Measurements from ENCODE around the gene ZNF561.
A peak's percentile ranks its signal among the peaks of the same experiment; 100 is the strongest.
"Not testable (repeated sequence)": the region's sequence is repeated elsewhere in the genome, so short reads cannot be mapped to it uniquely, and the experiment has no call there.

Gene ZNF561

DNA sequence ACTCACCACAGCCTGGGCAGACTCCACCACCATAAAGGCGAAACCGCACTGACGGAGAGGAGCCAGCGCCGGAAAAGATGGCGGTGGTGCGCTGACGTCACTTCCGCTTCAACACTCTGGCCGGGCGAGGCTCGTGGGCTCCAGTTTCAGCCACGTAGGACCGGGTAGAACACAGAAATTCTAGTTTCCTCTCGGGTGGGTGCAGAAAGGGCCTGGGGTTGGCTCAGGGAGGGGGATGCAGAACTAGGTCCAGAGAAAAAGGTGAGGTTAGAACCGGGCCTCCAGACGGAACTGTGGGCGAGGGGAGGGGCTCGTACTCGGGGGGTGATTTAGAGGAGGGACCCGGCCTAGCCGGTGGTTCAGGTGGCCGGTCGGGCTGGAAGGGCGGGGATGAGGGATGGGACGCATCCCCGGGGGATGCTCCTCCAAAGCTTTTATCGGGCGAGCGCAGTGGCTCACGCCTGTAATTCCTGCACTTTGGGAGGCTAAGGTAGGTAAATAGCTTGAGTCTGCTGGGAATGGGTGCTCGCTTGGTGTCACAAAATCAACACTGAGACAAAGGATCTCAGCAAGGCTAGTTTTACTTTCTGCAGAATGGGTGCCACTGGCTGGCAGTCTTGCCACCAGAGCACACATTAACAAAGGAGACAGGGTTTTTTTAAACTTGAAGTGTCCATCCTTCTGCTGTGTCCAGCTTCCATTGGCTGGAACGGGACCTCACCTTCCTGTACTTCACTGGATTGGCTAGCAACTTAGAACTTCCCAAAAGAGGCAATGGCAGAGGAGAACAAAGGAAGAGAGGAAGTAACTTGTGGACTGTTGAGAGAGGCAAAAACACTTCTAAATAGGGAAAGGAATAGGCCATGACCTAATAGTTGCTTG lies at the start of gene ZNF561:
Gene ZNF561, minus strand, starts transcription at position 77 of the 882 bp plus-strand sequence. CDS start 1,776 bp downstream, outside the sequence.
- Histone ChIP-seq H3K4me1 (ENCODE audit: control insufficient read depth, insufficient read depth, low read length) (peaks cover 20% of the 10 kb centered on the region), H3K27ac (ENCODE audit: low read length) (peak within 1 kb of the TSS; percentile 94), H3K27me3 (ENCODE audit: control insufficient read depth in 1 of 2, insufficient read depth in 2 of 2, low read length in 2 of 2) (no peaks in the 10 kb centered on the region), H3K9me3 (ENCODE audit: control insufficient read depth in 2 of 2, low read length in 2 of 2) (no peaks in the 10 kb centered on the region), H3K36me3 (ENCODE audit: control insufficient read depth in 2 of 2, insufficient read depth in 2 of 2, low read length in 2 of 2) (peaks cover 12 to 18% of the 10 kb centered on the region in 2 donors), H3K4me3 (ENCODE audit: low read length in 2 of 2) (peak within 1 kb of the TSS; percentile 83 to 100), H3K9ac (ENCODE audit: low read length in 2 of 2) (peak within 1 kb of the TSS; percentile 75 to 97)

DNA sequence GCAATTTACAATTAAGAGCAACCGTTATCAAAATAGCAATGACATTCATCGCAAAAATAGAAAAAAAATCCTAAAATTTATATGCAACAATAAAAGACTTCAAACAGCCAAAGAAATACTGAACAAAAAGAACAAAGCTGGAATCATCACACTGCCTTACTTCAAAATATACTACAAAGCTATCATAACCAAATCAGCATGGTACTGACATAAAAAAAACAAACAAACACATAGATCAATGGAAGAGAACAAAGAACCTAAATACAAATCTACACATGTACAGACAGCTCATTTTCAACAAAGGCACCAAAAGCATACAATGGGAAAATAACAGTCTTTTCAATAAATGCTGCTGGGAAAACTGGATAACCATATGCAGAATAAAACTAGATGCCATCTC lies 47.5 kb upstream of the ZNF561 start:
- Histone ChIP-seq H3K9ac (ENCODE audit: low read length in 2 of 2) (no peak overlapping the region), H3K27me3 (ENCODE audit: control insufficient read depth in 1 of 2, insufficient read depth in 2 of 2, low read length in 2 of 2) (no peaks in the 10 kb centered on the region), H3K36me3 (ENCODE audit: control insufficient read depth in 2 of 2, insufficient read depth in 2 of 2, low read length in 2 of 2) (peaks cover 5% of the 10 kb centered on the region in 2 donors), H3K9me3 (ENCODE audit: control insufficient read depth in 2 of 2, low read length in 2 of 2) (peaks cover 3 to 6% of the 10 kb centered on the region in 2 donors), H3K4me1 (ENCODE audit: control insufficient read depth, insufficient read depth, low read length) (peaks cover 2% of the 10 kb centered on the region), H3K4me3 (ENCODE audit: low read length in 2 of 2) (no peak overlapping the region), H3K27ac (ENCODE audit: low read length) (no peak overlapping the region)

DNA sequence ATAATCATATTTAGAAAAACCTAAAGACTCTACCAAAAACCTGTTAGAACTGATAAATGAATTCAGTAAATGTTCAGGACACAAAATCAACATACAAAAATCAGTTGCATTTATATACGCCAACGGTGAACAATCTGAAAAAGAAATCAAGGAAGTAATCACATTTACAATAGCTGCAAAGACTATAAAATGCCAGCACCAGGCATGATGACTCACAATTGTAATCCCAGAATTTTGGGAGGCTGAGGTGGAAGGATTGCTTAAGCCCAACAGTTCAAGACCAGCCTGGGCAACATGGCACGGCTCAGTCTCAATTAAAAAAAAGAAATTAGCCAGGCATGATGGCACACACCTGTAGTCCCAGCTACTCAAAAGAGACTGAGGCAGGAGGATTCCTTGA lies 46.9 kb upstream of the ZNF561 start:
- Histone ChIP-seq H3K4me1 (ENCODE audit: control insufficient read depth, insufficient read depth, low read length) (peaks cover 2% of the 10 kb centered on the region), H3K36me3 (ENCODE audit: control insufficient read depth in 2 of 2, insufficient read depth in 2 of 2, low read length in 2 of 2) (peaks cover 5% of the 10 kb centered on the region in 2 donors), H3K4me3 (ENCODE audit: low read length in 2 of 2) (no peak overlapping the region), H3K27me3 (ENCODE audit: control insufficient read depth in 1 of 2, insufficient read depth in 2 of 2, low read length in 2 of 2) (no peaks in the 10 kb centered on the region), H3K9me3 (ENCODE audit: control insufficient read depth in 2 of 2, low read length in 2 of 2) (peaks cover 3 to 5% of the 10 kb centered on the region in 2 donors), H3K9ac (ENCODE audit: low read length in 2 of 2) (no peak overlapping the region), H3K27ac (ENCODE audit: low read length) (no peak overlapping the region)

DNA sequence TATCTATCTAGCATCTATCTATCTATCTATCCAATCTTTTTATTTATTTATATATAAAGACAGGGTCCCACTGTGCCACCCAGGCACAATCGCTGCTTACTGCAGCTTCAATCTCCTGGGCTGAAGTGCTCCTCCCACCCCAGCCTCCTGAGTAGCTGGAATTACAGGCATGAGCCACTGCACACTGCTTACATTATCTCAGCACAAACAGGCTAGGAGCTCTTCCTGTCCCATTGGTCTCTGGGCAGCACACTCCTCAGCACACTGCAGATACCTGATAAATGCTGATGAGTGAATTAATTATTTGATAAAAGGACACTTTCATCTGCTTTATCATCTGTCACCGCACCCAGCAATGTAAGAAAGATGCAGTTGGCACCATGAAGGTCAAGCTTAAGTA lies 37.7 kb upstream of the ZNF561 start:
- Histone ChIP-seq H3K4me1 (ENCODE audit: control insufficient read depth, insufficient read depth, low read length) (no peaks in the 10 kb centered on the region), H3K9ac (ENCODE audit: low read length in 2 of 2) (no peak overlapping the region), H3K4me3 (ENCODE audit: low read length in 2 of 2) (no peak overlapping the region), H3K36me3 (ENCODE audit: control insufficient read depth in 2 of 2, insufficient read depth in 2 of 2, low read length in 2 of 2) (peaks cover 21 to 29% of the 10 kb centered on the region in 2 donors), H3K27me3 (ENCODE audit: control insufficient read depth in 1 of 2, insufficient read depth in 2 of 2, low read length in 2 of 2) (no peaks in the 10 kb centered on the region), H3K27ac (ENCODE audit: low read length) (no peak overlapping the region), H3K9me3 (ENCODE audit: control insufficient read depth in 2 of 2, low read length in 2 of 2) (no peaks in the 10 kb centered on the region)

- H3K4me3 ChIP-seq (ENCODE audit: low read length in 2 of 2); H3K9me3 ChIP-seq (ENCODE audit: control insufficient read depth in 2 of 2, low read length in 2 of 2); H3K27me3 ChIP-seq (ENCODE audit: control insufficient read depth in 1 of 2, insufficient read depth in 2 of 2, low read length in 2 of 2); H3K4me1 ChIP-seq (ENCODE audit: control insufficient read depth, insufficient read depth, low read length); H3K27ac ChIP-seq (ENCODE audit: low read length); H3K9ac ChIP-seq (ENCODE audit: low read length in 2 of 2): not testable (repeated sequence)
- H3K36me3 ChIP-seq (ENCODE audit: control insufficient read depth in 2 of 2, insufficient read depth in 2 of 2, low read length in 2 of 2): peaks cover 45 to 48% of the 10 kb centered on the region in 2 donors
These were observed 32.1 kb upstream of the ZNF561 start for GRCh38 chr19:9653066-9653555.

- H3K4me1 ChIP-seq (ENCODE audit: control insufficient read depth, insufficient read depth, low read length); H3K27ac ChIP-seq (ENCODE audit: low read length); H3K9ac ChIP-seq (ENCODE audit: low read length in 2 of 2); H3K4me3 ChIP-seq (ENCODE audit: low read length in 2 of 2); H3K27me3 ChIP-seq (ENCODE audit: control insufficient read depth in 1 of 2, insufficient read depth in 2 of 2, low read length in 2 of 2); H3K9me3 ChIP-seq (ENCODE audit: control insufficient read depth in 2 of 2, low read length in 2 of 2): not testable (repeated sequence)
- peaks cover 43 to 45% of the 10 kb centered on the region in 2 donors for H3K36me3 ChIP-seq (ENCODE audit: control insufficient read depth in 2 of 2, insufficient read depth in 2 of 2, low read length in 2 of 2)
These were observed 30.4 kb upstream of the ZNF561 start for GRCh38 chr19:9651464-9651863.

- H3K27ac ChIP-seq (ENCODE audit: low read length): no peak overlapping the region
- no peak overlapping the region for H3K9ac ChIP-seq (ENCODE audit: low read length in 2 of 2)
- H3K4me1 ChIP-seq (ENCODE audit: control insufficient read depth, insufficient read depth, low read length): no peaks in the 10 kb centered on the region
- no peaks in the 10 kb centered on the region for H3K27me3 ChIP-seq (ENCODE audit: control insufficient read depth in 1 of 2, insufficient read depth in 2 of 2, low read length in 2 of 2)
- H3K4me3 ChIP-seq (ENCODE audit: low read length in 2 of 2): no peak overlapping the region
- H3K9me3 ChIP-seq (ENCODE audit: control insufficient read depth in 2 of 2, low read length in 2 of 2): peaks cover 0 to 6% of the 10 kb centered on the region in 2 donors
- H3K36me3 ChIP-seq (ENCODE audit: control insufficient read depth in 2 of 2, insufficient read depth in 2 of 2, low read length in 2 of 2): peaks cover 35 to 38% of the 10 kb centered on the region in 2 donors
These were observed 29.3 kb upstream of the ZNF561 start for GRCh38 chr19:9650345-9650744.

GRCh38 chr19:9645472-9645871 lies 24.4 kb upstream of the ZNF561 start:
- Histone ChIP-seq H3K36me3 (ENCODE audit: control insufficient read depth in 2 of 2, insufficient read depth in 2 of 2, low read length in 2 of 2) (peaks cover 8 to 9% of the 10 kb centered on the region in 2 donors), H3K4me3 (ENCODE audit: low read length in 2 of 2) (no peak overlapping the region), H3K9ac (ENCODE audit: low read length in 2 of 2) (no peak overlapping the region), H3K9me3 (ENCODE audit: control insufficient read depth in 2 of 2, low read length in 2 of 2) (no peaks in the 10 kb centered on the region), H3K27me3 (ENCODE audit: control insufficient read depth in 1 of 2, insufficient read depth in 2 of 2, low read length in 2 of 2) (no peaks in the 10 kb centered on the region), H3K4me1 (ENCODE audit: control insufficient read depth, insufficient read depth, low read length) (no peaks in the 10 kb centered on the region), H3K27ac (ENCODE audit: low read length) (no peak overlapping the region)

GRCh38 chr19:9644472-9644871 lies 23.4 kb upstream of the ZNF561 start:
- H3K27me3 ChIP-seq (ENCODE audit: control insufficient read depth in 1 of 2, insufficient read depth in 2 of 2, low read length in 2 of 2): no peaks in the 10 kb centered on the region
- H3K9ac ChIP-seq (ENCODE audit: low read length in 2 of 2): no peak overlapping the region
- peaks cover 8 to 9% of the 10 kb centered on the region in 2 donors for H3K36me3 ChIP-seq (ENCODE audit: control insufficient read depth in 2 of 2, insufficient read depth in 2 of 2, low read length in 2 of 2)
- H3K4me1 ChIP-seq (ENCODE audit: control insufficient read depth, insufficient read depth, low read length): no peaks in the 10 kb centered on the region
- no peak overlapping the region for H3K4me3 ChIP-seq (ENCODE audit: low read length in 2 of 2)
- no peak overlapping the region for H3K27ac ChIP-seq (ENCODE audit: low read length)
- no peaks in the 10 kb centered on the region for H3K9me3 ChIP-seq (ENCODE audit: control insufficient read depth in 2 of 2, low read length in 2 of 2)

DNA sequence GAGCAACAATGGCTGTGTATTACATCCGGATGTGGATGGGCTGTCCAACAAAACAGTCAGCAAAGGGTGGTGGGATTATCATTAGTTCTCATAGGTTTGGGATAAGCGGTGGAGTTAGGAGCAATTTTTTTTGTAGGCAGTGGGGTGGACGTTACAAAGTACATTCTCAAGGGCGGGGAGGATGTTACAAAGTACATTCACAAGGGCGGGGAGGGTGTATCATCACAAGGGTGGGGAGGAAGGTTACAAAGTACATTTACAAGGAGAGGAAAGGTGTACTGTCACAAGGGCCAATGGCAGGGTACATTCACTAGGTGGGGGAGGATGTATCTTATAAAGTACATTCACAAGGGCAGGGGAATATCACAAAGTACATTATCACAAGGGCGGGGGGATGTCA lies 20.8 kb upstream of the ZNF561 start:
- Histone ChIP-seq H3K27ac (ENCODE audit: low read length) (no peak overlapping the region), H3K4me3 (ENCODE audit: low read length in 2 of 2) (no peak overlapping the region), H3K4me1 (ENCODE audit: control insufficient read depth, insufficient read depth, low read length) (no peaks in the 10 kb centered on the region), H3K27me3 (ENCODE audit: control insufficient read depth in 1 of 2, insufficient read depth in 2 of 2, low read length in 2 of 2) (no peaks in the 10 kb centered on the region), H3K36me3 (ENCODE audit: control insufficient read depth in 2 of 2, insufficient read depth in 2 of 2, low read length in 2 of 2) (peaks cover 9 to 11% of the 10 kb centered on the region in 2 donors), H3K9me3 (ENCODE audit: control insufficient read depth in 2 of 2, low read length in 2 of 2) (no peaks in the 10 kb centered on the region), H3K9ac (ENCODE audit: low read length in 2 of 2) (no peak overlapping the region)

DNA sequence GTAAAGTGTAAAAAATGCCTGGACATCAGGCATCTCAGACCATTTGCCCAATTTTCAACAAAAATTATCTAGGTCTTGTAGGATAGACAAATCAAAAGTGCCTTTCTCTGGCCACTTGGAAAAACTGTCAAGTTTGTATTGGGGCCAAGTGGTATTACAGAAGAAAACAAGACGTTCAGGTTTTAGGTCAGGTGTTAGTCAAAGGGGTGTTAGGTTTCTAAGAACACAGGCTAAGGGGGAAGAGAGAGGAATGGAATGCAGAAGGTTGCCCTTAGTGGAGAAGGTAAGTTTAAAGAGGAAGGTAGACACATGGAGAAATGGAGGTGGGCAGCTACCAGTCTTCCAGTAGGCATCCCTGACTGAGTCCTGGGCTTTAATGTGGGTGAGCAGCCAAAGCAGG lies 19.9 kb upstream of the ZNF561 start:
- no peak overlapping the region for H3K9ac ChIP-seq (ENCODE audit: low read length in 2 of 2)
- H3K36me3 ChIP-seq (ENCODE audit: control insufficient read depth in 2 of 2, insufficient read depth in 2 of 2, low read length in 2 of 2): peaks cover 11% of the 10 kb centered on the region in 2 donors
- H3K9me3 ChIP-seq (ENCODE audit: control insufficient read depth in 2 of 2, low read length in 2 of 2): no peaks in the 10 kb centered on the region
- no peaks in the 10 kb centered on the region for H3K4me1 ChIP-seq (ENCODE audit: control insufficient read depth, insufficient read depth, low read length)
- H3K27ac ChIP-seq (ENCODE audit: low read length): no peak overlapping the region
- no peaks in the 10 kb centered on the region for H3K27me3 ChIP-seq (ENCODE audit: control insufficient read depth in 1 of 2, insufficient read depth in 2 of 2, low read length in 2 of 2)
- H3K4me3 ChIP-seq (ENCODE audit: low read length in 2 of 2): no peak overlapping the region

Measured in stomach smooth muscle (tissue), 2 donors.